Vagina (tissue), 2 donors: ENCODE measurements around the gene NUP210.

Experiments used
- CTCF ChIP-seq, 3 experiments: fragments of 450-650 bp in 2 of 3; fragments of 200-600 bp in 1 of 3; sonication (generic) in 1 of 3; IDR thresholded peaks; one replicate each; pipeline ENCODE4 v1.5.1; 2017 to 2019; ENCODE audit warnings: antibody characterized with exemption in 3 of 3, mild to moderate bottlenecking in 2 of 3, moderate library complexity in 2 of 3
- POLR2A ChIP-seq, 2 donors: fragments of 450-650 bp; IDR thresholded peaks; one replicate each; pipeline ENCODE4 v1.6.1; 2017; ENCODE audit warnings: antibody characterized with exemption in 2 of 2, mild to moderate bottlenecking in 2 of 2, moderate library complexity in 2 of 2

- TF ChIP-seq CTCF (IDR thresholded peaks at IDR 0.05) (no peak), POLR2A (IDR thresholded peaks at IDR 0.05) (no peak)
Measured at GRCh38 chr3:13353506-13353905, 66.6 kb downstream of the NUP210 start.
